H9 (cell line): ENCODE data around the gene OARD1. TPM values are rescaled to one million over a fixed set of nuclear protein-coding genes. Genes with fewer than 3 reads are reported as not detected.

ENCODE experiments used
- DNase-seq: peaks from one replicate; pipeline ENCODE4 v3.0.0-alpha.2; 2017
- H2AFZ ChIP-seq: one replicate; pipeline ENCODE4 v1.6.1; 2013; ENCODE audit warnings: mild to moderate bottlenecking, low read length, control low read depth, moderate library complexity
- H2AK5ac ChIP-seq: 2 replicates; pipeline ENCODE4 v1.6.1; 2013; ENCODE audit warnings: low read length, control low read depth, mixed read lengths; ENCODE audit not compliant: insufficient read length
- H2BK120ac ChIP-seq: one replicate; pipeline ENCODE4 v1.6.1; 2013; ENCODE audit warnings: low read depth, mild to moderate bottlenecking, low read length, control low read depth, inconsistent platforms; ENCODE audit not compliant: poor library complexity, severe bottlenecking
- H2BK12ac ChIP-seq: 2 replicates; pipeline ENCODE4 v1.6.1; 2013; ENCODE audit warnings: low read length, control low read depth, mixed read lengths, low read depth; ENCODE audit not compliant: insufficient read length
- H2BK15ac ChIP-seq: 2 replicates; pipeline ENCODE4 v1.6.1; 2013; ENCODE audit warnings: low read depth, low read length, control low read depth
- H2BK20ac ChIP-seq: one replicate; pipeline ENCODE4 v1.6.1; 2013; ENCODE audit warnings: low read depth, mild to moderate bottlenecking, low read length, control low read depth, inconsistent platforms; ENCODE audit not compliant: poor library complexity, severe bottlenecking
- H2BK5ac ChIP-seq: 2 replicates; pipeline ENCODE4 v1.6.1; 2013; ENCODE audit warnings: low read length, control low read depth, mixed read lengths; ENCODE audit not compliant: insufficient read length
- H3K14ac ChIP-seq: 2 replicates; pipeline ENCODE4 v1.6.1; 2013; ENCODE audit warnings: low read length, control low read depth; ENCODE audit not compliant: insufficient read depth
- H3K18ac ChIP-seq: 2 replicates; pipeline ENCODE4 v1.6.1; 2013; ENCODE audit warnings: low read depth, mild to moderate bottlenecking, mixed read lengths, low read length, control low read depth; ENCODE audit not compliant: insufficient read length
- H3K23ac ChIP-seq: 2 replicates; pipeline ENCODE4 v1.6.1; 2013; ENCODE audit warnings: low read length, control low read depth, mixed read lengths, low read depth; ENCODE audit not compliant: insufficient read length
- H3K23me2 ChIP-seq: 2 replicates; pipeline ENCODE4 v1.6.1; 2013; ENCODE audit warnings: low read depth, mild to moderate bottlenecking, mixed read lengths, low read length, control low read depth; ENCODE audit not compliant: insufficient read length, poor library complexity, severe bottlenecking
- H3K27ac ChIP-seq: 2 replicates; pipeline ENCODE4 v1.5.1; 2013; ENCODE audit warnings: low read length, control low read depth, mixed read lengths, low read depth; ENCODE audit not compliant: insufficient read length
- H3K27me3 ChIP-seq: 2 replicates; pipeline ENCODE4 v1.6.1; 2013; ENCODE audit warnings: low read length, control low read depth, inconsistent platforms; ENCODE audit not compliant: insufficient read depth
- H3K4ac ChIP-seq: 2 replicates; pipeline ENCODE4 v1.6.1; 2013; ENCODE audit warnings: low read depth, mild to moderate bottlenecking, control low read depth, inconsistent platforms, low read length, moderate library complexity
- H3K4me1 ChIP-seq: 2 replicates; pipeline ENCODE4 v1.6.1; 2013; ENCODE audit warnings: low read length, control low read depth, inconsistent platforms; ENCODE audit not compliant: insufficient read depth
- H3K4me2 ChIP-seq: 2 replicates; pipeline ENCODE4 v1.6.1; 2013; ENCODE audit warnings: low read length, control low read depth, mixed read lengths; ENCODE audit not compliant: insufficient read length, insufficient read depth
- H3K56ac ChIP-seq: 2 replicates; pipeline ENCODE4 v1.6.1; 2013; ENCODE audit warnings: low read depth, mild to moderate bottlenecking, mixed read lengths, low read length, control low read depth; ENCODE audit not compliant: insufficient read length
- H3K79me1 ChIP-seq: 2 replicates; pipeline ENCODE4 v1.6.1; 2013; ENCODE audit warnings: low read depth, mild to moderate bottlenecking, moderate library complexity, low read length, control low read depth, inconsistent platforms; ENCODE audit not compliant: insufficient read depth, poor library complexity, severe bottlenecking
- H3K79me2 ChIP-seq: 2 replicates; pipeline ENCODE4 v1.6.1; 2013; ENCODE audit warnings: low read length, control low read depth, inconsistent platforms; ENCODE audit not compliant: insufficient read depth
- H3K9ac ChIP-seq: 2 replicates; pipeline ENCODE4 v1.6.1; 2013; ENCODE audit warnings: low read length, control low read depth, mixed read lengths; ENCODE audit not compliant: insufficient read length; ENCODE audit errors: extremely low read depth
- H3K9me3 ChIP-seq: one replicate; pipeline ENCODE4 v1.6.1; 2013; ENCODE audit warnings: low read depth, low read length, inconsistent platforms; ENCODE audit not compliant: control insufficient read depth
- H3T11ph ChIP-seq: one replicate; pipeline ENCODE4 v1.6.1; 2013; ENCODE audit warnings: mild to moderate bottlenecking, low read length, control low read depth, inconsistent platforms
- H4K20me1 ChIP-seq: one replicate; pipeline ENCODE4 v1.6.1; 2013; ENCODE audit not compliant: control insufficient read depth, insufficient read length, insufficient read depth
- H4K5ac ChIP-seq: 2 replicates; pipeline ENCODE4 v1.6.1; 2013; ENCODE audit warnings: low read depth, mild to moderate bottlenecking, mixed read lengths, low read length, control low read depth; ENCODE audit not compliant: insufficient read length
- H4K8ac ChIP-seq: replicated peaks from 2 replicates; pipeline ENCODE4 v1.6.1; 2013; ENCODE audit warnings: low read length, control low read depth, mixed read lengths, low read depth; ENCODE audit not compliant: insufficient read length
- H4K91ac ChIP-seq: 2 replicates; pipeline ENCODE4 v1.6.1; 2013; ENCODE audit warnings: low read depth, mild to moderate bottlenecking, moderate library complexity, mixed read lengths, low read length, control low read depth; ENCODE audit not compliant: insufficient read length
- H3K27ac Mint-ChIP-seq, 3 experiments: 2 replicates in 2 of 3; 3 replicates in 1 of 3; pipeline ENCODE4 v1.8.0; 2020 to 2021; ENCODE audit warnings: mixed read lengths in 3 of 3, mild to moderate bottlenecking in 1 of 3, moderate library complexity in 1 of 3
- H3K27me3 Mint-ChIP-seq: 2 replicates; pipeline ENCODE4 v1.8.0; 2021; ENCODE audit warnings: low read depth, mild to moderate bottlenecking, moderate library complexity, mixed read lengths
- H3K36me3 Mint-ChIP-seq, 3 experiments: 2 replicates in 2 of 3; 3 replicates in 1 of 3; pipeline ENCODE4 v1.8.0; 2020 to 2021; ENCODE audit warnings: low read depth in 3 of 3, mixed read lengths in 3 of 3; ENCODE audit not compliant: insufficient read depth in 1 of 3
- H3K4me1 Mint-ChIP-seq, 2 experiments: 2 replicates each; pipeline ENCODE4 v1.8.0; 2020; ENCODE audit warnings: mixed read lengths in 2 of 2
- H3K4me3 Mint-ChIP-seq, 2 experiments: 2 replicates in 1 of 2; 3 replicates in 1 of 2; pipeline ENCODE4 v1.8.0; 2020 to 2021; ENCODE audit warnings: mild to moderate bottlenecking in 2 of 2, mixed read lengths in 2 of 2, moderate library complexity in 1 of 2
- H3K9me3 Mint-ChIP-seq, 2 experiments: 2 replicates in 1 of 2; 3 replicates in 1 of 2; pipeline ENCODE4 v1.8.0; 2020; ENCODE audit warnings: mild to moderate bottlenecking in 2 of 2, mixed read lengths in 2 of 2, moderate library complexity in 1 of 2
- WGBS: extraction: QIAGEN DNeasy Blood & Tissue Kit; methylation state at CpG from one replicate; pipeline ENCODE4 v1.1.7; 2013; ENCODE audit warnings: missing lambda C conversion rate, low lambda C conversion rate, mixed read lengths; ENCODE audit not compliant: insufficient read length; ENCODE audit errors: extremely low coverage; 5-methylcytosine and 5-hydroxymethylcytosine counted together
- total RNA-seq: library from RNA; stranded (reverse); gene quantifications from 2 replicates; pipeline ENCODE4 v1.2.1, GENCODE V29; 2021
- TF ChIP-seq, protein P1 (sequence below): fragments of 200-600 bp; sonication (generic); conservative IDR thresholded peaks from 3 replicates; pipeline ENCODE4 v1.8.0; 2021; ENCODE audit warnings: antibody characterized with exemption, mild to moderate bottlenecking

The OARD1 gene
- total RNA-seq, 1 experiment from 2014 or later = 36.6 TPM

DNA sequence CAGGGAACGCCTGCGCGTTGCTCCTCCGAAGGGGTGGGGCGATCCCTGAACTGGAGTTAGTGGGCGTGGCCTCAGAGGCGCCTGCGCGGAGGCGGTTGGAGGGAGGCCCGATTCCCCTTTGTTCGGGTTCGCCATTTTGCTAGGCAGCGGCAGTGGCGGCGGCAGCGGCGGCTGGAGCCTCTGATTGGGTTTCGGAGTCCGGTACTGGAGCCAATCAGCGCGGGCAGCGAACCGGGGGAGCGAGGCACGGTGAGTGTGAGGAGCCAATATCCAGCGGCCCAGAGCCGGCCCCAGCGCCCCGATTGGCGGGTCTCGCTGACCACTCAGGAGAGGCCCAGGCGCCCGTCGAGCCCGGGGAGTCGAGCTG is 663 bp upstream of the OARD1 start, which contains the start of gene NFYA:
NFYA (plus strand) TSS at position 139 of the 367 bp plus-strand sequence. CDS start 6,116 bp downstream, outside the sequence.
- no peak within 1 kb of the TSS for H2BK15ac ChIP-seq
- TF ChIP-seq, protein P1, sequence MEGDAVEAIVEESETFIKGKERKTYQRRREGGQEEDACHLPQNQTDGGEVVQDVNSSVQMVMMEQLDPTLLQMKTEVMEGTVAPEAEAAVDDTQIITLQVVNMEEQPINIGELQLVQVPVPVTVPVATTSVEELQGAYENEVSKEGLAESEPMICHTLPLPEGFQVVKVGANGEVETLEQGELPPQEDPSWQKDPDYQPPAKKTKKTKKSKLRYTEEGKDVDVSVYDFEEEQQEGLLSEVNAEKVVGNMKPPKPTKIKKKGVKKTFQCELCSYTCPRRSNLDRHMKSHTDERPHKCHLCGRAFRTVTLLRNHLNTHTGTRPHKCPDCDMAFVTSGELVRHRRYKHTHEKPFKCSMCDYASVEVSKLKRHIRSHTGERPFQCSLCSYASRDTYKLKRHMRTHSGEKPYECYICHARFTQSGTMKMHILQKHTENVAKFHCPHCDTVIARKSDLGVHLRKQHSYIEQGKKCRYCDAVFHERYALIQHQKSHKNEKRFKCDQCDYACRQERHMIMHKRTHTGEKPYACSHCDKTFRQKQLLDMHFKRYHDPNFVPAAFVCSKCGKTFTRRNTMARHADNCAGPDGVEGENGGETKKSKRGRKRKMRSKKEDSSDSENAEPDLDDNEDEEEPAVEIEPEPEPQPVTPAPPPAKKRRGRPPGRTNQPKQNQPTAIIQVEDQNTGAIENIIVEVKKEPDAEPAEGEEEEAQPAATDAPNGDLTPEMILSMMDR = no peak
- H3K27me3 Mint-ChIP-seq = no peaks in the 10 kb centered on the region
- H2BK120ac ChIP-seq = no peak within 1 kb of the TSS
- H3K36me3 Mint-ChIP-seq = peaks cover 0 to 35% (median 24%) of the 10 kb centered on the region in 3 experiments; a peak in 5 of 7 replicates
- H3K4me3 Mint-ChIP-seq = peak within 1 kb of the TSS; percentile 91 to 92
- no CpG with 5 or more reads among the region's 37 CpGs for WGBS
- peaks cover 36% of the 10 kb centered on the region for H3K79me2 ChIP-seq
- peak within 1 kb of the TSS; percentile 100 for H3K4me2 ChIP-seq
- no peak within 1 kb of the TSS for H3K23ac ChIP-seq
- no peaks in the 10 kb centered on the region; a peak in 1 of 5 replicates for H3K9me3 Mint-ChIP-seq
- no peaks in the 10 kb centered on the region for H4K20me1 ChIP-seq
- H2AK5ac ChIP-seq = no peak within 1 kb of the TSS
- no peaks in the 10 kb centered on the region for H3K4me1 ChIP-seq
- H2AFZ ChIP-seq = no peak within 1 kb of the TSS
- no peak within 1 kb of the TSS for H2BK5ac ChIP-seq
- H3K27me3 ChIP-seq = no peaks in the 10 kb centered on the region
- peak within 1 kb of the TSS; percentile 88 for H3K27ac ChIP-seq
- H4K5ac ChIP-seq = peak within 1 kb of the TSS; percentile 45
- peak within 1 kb of the TSS; percentile 89 for H3K14ac ChIP-seq
- no peaks in the 10 kb centered on the region for H3K9me3 ChIP-seq
- H3K79me1 ChIP-seq = no peaks in the 10 kb centered on the region
- no peak within 1 kb of the TSS for H4K91ac ChIP-seq
- no peak within 1 kb of the TSS for H3T11ph ChIP-seq
- H3K9ac ChIP-seq = peak within 1 kb of the TSS; percentile 91
- no peak within 1 kb of the TSS for H2BK20ac ChIP-seq
- peaks cover 38 to 40% of the 10 kb centered on the region in 2 experiments for H3K4me1 Mint-ChIP-seq
- H4K8ac ChIP-seq = no peak within 1 kb of the TSS
- peaks cover 9% of the 10 kb centered on the region for H3K23me2 ChIP-seq
- H3K27ac Mint-ChIP-seq = peak within 1 kb of the TSS; percentile 97 to 99 (median 97)
- H2BK12ac ChIP-seq = no peak within 1 kb of the TSS
- peak within 1 kb of the TSS; percentile 91 for H3K18ac ChIP-seq
- no peak within 1 kb of the TSS; the same call in 1 of the 2 replicates for H3K4ac ChIP-seq
- H3K56ac ChIP-seq = no peak within 1 kb of the TSS
- peak; percentile 99 for DNase-seq
